Kidney (tissue), 14 donors: ENCODE data around the gene ARMH4. TPM values are rescaled to one million over a fixed set of nuclear protein-coding genes. Genes with fewer than 3 reads are reported as not detected.

Experiments used
- DNase-seq, 5 donors: peaks; one replicate each; pipeline ENCODE4 v3.0.0-alpha.2; 2013 to 2020
- FAIRE-seq: peaks from 2 replicates; lab custom pipeline; 2012; peaks lifted over from hg19 to GRCh38; lab: Jason Lieb, UNC
- H3K27ac ChIP-seq, 2 donors: one replicate each; pipeline ENCODE4 v1.7.0; 2013; ENCODE audit warnings: low read depth in 2 of 2, low read length in 2 of 2, inconsistent platforms in 1 of 2
- H3K27me3 ChIP-seq: one replicate; pipeline ENCODE4 v1.7.1; 2013; ENCODE audit warnings: low read length, inconsistent platforms; ENCODE audit not compliant: control insufficient read depth, insufficient read depth
- H3K36me3 ChIP-seq, 3 donors: one replicate each; pipeline versions ENCODE4 v1.7.0 to v1.7.1; 2013; ENCODE audit warnings: low read length in 3 of 3, control low read depth in 1 of 3, inconsistent platforms in 1 of 3; ENCODE audit not compliant: insufficient read depth in 3 of 3, control insufficient read depth in 2 of 3
- H3K4me1 ChIP-seq, 3 donors: one replicate each; pipeline versions ENCODE4 v1.7.0 to v1.7.1; 2013; ENCODE audit warnings: low read length in 3 of 3, inconsistent platforms in 1 of 3, low read depth in 1 of 3; ENCODE audit not compliant: control insufficient read depth in 2 of 3, insufficient read depth in 2 of 3
- H3K4me3 ChIP-seq, 3 donors: one replicate each; pipeline versions ENCODE4 v1.7.0 to v1.8.1; 2013; ENCODE audit warnings: low read length in 3 of 3, control low read depth in 1 of 3, inconsistent platforms in 1 of 3
- H3K9ac ChIP-seq, 3 donors: one replicate each; pipeline versions ENCODE4 v1.7.0 to v1.7.1; 2013; ENCODE audit warnings: low read length in 3 of 3, control low read depth in 1 of 3, inconsistent platforms in 1 of 3
- H3K9me3 ChIP-seq, 3 donors: one replicate each; pipeline versions ENCODE4 v1.7.0 to v1.7.1; 2013; ENCODE audit warnings: low read length in 3 of 3, control low read depth in 1 of 3, inconsistent platforms in 1 of 3; ENCODE audit not compliant: control insufficient read depth in 2 of 3, insufficient read depth in 1 of 3
- CTCF ChIP-seq: IDR thresholded peaks from 3 replicates; pipeline ENCODE4 v1.5.1; 2012; ENCODE audit warnings: mild to moderate bottlenecking, moderate library complexity, borderline replicate concordance; ENCODE audit not compliant: insufficient read depth; ENCODE audit errors: extremely low read depth
- intact Hi-C: fragments of 100-400 bp; cut with DNase I; formaldehyde crosslinking; loops from one replicate; pipeline ENCODE4 v1.11.1; 2022
- polyA plus RNA-seq: library from polyadenylated mRNA; stranded (reverse); fragments of 350-450 nt; fragmentation: Illumina TruSeq; extraction: RNeasy Lipid Tissue Mini Kit (QIAGEN cat#74804); gene quantifications from one replicate; pipeline ENCODE4 v1.2.3, GENCODE V29; 2014; ENCODE audit warnings: low read depth, low replicate concordance; ENCODE audit not compliant: insufficient read depth
- total RNA-seq: library from RNA; stranded (reverse); fragmentation: NEBNext Ultra II Directional; extraction: Animal tissue kit (Norgen Biotek cat#: 25700); gene quantifications from one replicate; pipeline ENCODE4 v1.2.1, GENCODE V29; 2021
- donor health status: control.
- donor health status: control.
- donor health status: control.
- donor health status: control.
- donor health status: control.
- donor health status: DM: yes; HTN: yes; CAD: no.
- donor health status: Normal renal cell carcinoma (clear cell type).

The ARMH4 gene
- total and polyA plus RNA-seq, 2 donors from 2014 or later, result 4.9 to 14.2 TPM

GRCh38 chr14:58073516-58073915 lies 78.5 kb downstream of the ARMH4 start:
- Histone ChIP-seq H3K36me3 (no peaks in the 10 kb centered on the region), H3K9me3 (no peaks in the 10 kb centered on the region), H3K4me1 (no peaks in the 10 kb centered on the region), H3K27ac (no peak overlapping the region), H3K27me3 (no peaks in the 10 kb centered on the region), H3K4me3 (no peak overlapping the region), H3K9ac (no peak overlapping the region)
- FAIRE-seq (no peak), DNase-seq (no peak)
- no peak for TF ChIP-seq CTCF
- intact Hi-C loops, result loop anchor here (10.0 kb wide), 1 partner anchor 589 kb away; no protein-coding TSS in a partner anchor

GRCh38 chr14:58072288-58073071 lies 79.5 kb downstream of the ARMH4 start:
- FAIRE-seq (no peak), DNase-seq (peak in 4 of 5 donors; percentile 63 to 89 (median 78))
- TF ChIP-seq CTCF, result peak; percentile 70
- no peaks in the 10 kb centered on the region for H3K9me3 ChIP-seq
- peak overlapping the region in 1 of 3 donors; percentile 31 for H3K4me3 ChIP-seq
- H3K4me1 ChIP-seq, result no peaks in the 10 kb centered on the region
- H3K27me3 ChIP-seq, result no peaks in the 10 kb centered on the region
- H3K27ac ChIP-seq, result no peak overlapping the region
- H3K36me3 ChIP-seq, result no peaks in the 10 kb centered on the region
- no peak overlapping the region for H3K9ac ChIP-seq
- intact Hi-C loops, result loop anchor here (10.0 kb wide), 1 partner anchor 588 kb away; no protein-coding TSS in a partner anchor

GRCh38 chr14:58071341-58071740 lies 80.7 kb downstream of the ARMH4 start:
- no peak for TF ChIP-seq CTCF
- Histone ChIP-seq H3K4me1 (no peaks in the 10 kb centered on the region), H3K4me3 (no peak overlapping the region), H3K27me3 (no peaks in the 10 kb centered on the region), H3K36me3 (no peaks in the 10 kb centered on the region), H3K27ac (no peak overlapping the region), H3K9me3 (no peaks in the 10 kb centered on the region), H3K9ac (no peak overlapping the region)
- FAIRE-seq (no peak), DNase-seq (no peak)
- intact Hi-C loops, result loop anchor here (10.0 kb wide), 1 partner anchor 587 kb away; no protein-coding TSS in a partner anchor
